ENCODE measurements around the gene SYT15.
"Not testable (repeated sequence)": the region's sequence is repeated elsewhere in the genome, so short reads cannot be mapped to it uniquely, and the experiment has no call there.

SYT15 gene

GRCh38 chr10:46578474-46579178, at the start of gene SYT15:
Gene SYT15 (plus strand): TSS chr10:46579128. CDS start chr10:46579169, 41 bp downstream.
- not testable (repeated sequence) for H3K27me3 Mint-ChIP-seq (ENCODE audit: low read depth, poor library complexity)

GRCh38 chr10:46529742-46530141, 49.2 kb upstream of the SYT15 start:
- H3K4me3 Mint-ChIP-seq; H3K27me3 Mint-ChIP-seq (ENCODE audit: low read depth, poor library complexity); DNase-seq; H3K27ac Mint-ChIP-seq; H3K9me3 Mint-ChIP-seq; H3K4me1 Mint-ChIP-seq; H3K36me3 Mint-ChIP-seq (ENCODE audit: low read depth): not testable (repeated sequence)

More at GRCh38 chr10:46578474-46579178, at the start of gene SYT15:
- not testable (repeated sequence) for H3K9me3 Mint-ChIP-seq; H3K4me1 Mint-ChIP-seq; H3K4me3 Mint-ChIP-seq; H3K27ac Mint-ChIP-seq; H3K36me3 Mint-ChIP-seq (ENCODE audit: low read depth); DNase-seq

- DNase-seq, result no peak
- no peaks in the 10 kb centered on the region for H3K4me1 Mint-ChIP-seq
- H3K27ac Mint-ChIP-seq, result peak overlapping the region; percentile 20
- no peaks in the 10 kb centered on the region for H3K9me3 Mint-ChIP-seq
- TF ChIP-seq CTCF (IDR thresholded peaks at IDR 0.05), result no peak
- H3K27me3 Mint-ChIP-seq (ENCODE audit: low read depth, poor library complexity), result no peaks in the 10 kb centered on the region
- no peak overlapping the region for H3K4me3 Mint-ChIP-seq
- no peaks in the 10 kb centered on the region for H3K36me3 Mint-ChIP-seq (ENCODE audit: low read depth)
These were observed 48.4 kb upstream of the SYT15 start for GRCh38 chr10:46530249-46531186.

GRCh38 chr10:46532256-46532655, 46.7 kb upstream of the SYT15 start:
- not testable (repeated sequence) for H3K4me3 Mint-ChIP-seq; H3K27ac Mint-ChIP-seq; H3K27me3 Mint-ChIP-seq (ENCODE audit: low read depth, poor library complexity); H3K4me1 Mint-ChIP-seq; DNase-seq; H3K36me3 Mint-ChIP-seq (ENCODE audit: low read depth); H3K9me3 Mint-ChIP-seq

- no peak for DNase-seq
- no peak for TF ChIP-seq CTCF (IDR thresholded peaks at IDR 0.05)
- no peak overlapping the region for H3K27ac Mint-ChIP-seq
These were observed 44.0 kb upstream of the SYT15 start for GRCh38 chr10:46534828-46535524.

GRCh38 chr10:46536171-46536570, 42.8 kb upstream of the SYT15 start:
- Mint-ChIP-seq H3K36me3 (ENCODE audit: low read depth) (no peaks in the 10 kb centered on the region), H3K4me3 (no peak overlapping the region), H3K27me3 (ENCODE audit: low read depth, poor library complexity) (peaks cover 27% of the 10 kb centered on the region), H3K4me1 (no peaks in the 10 kb centered on the region), H3K9me3 (no peaks in the 10 kb centered on the region), H3K27ac (no peak overlapping the region)
- no peak for DNase-seq
- no peak for TF ChIP-seq CTCF (IDR thresholded peaks at IDR 0.05)

More at GRCh38 chr10:46534828-46535524, 44.0 kb upstream of the SYT15 start:
- H3K4me1 Mint-ChIP-seq, result no peaks in the 10 kb centered on the region
- peaks cover 23% of the 10 kb centered on the region for H3K27me3 Mint-ChIP-seq (ENCODE audit: low read depth, poor library complexity)
- no peaks in the 10 kb centered on the region for H3K9me3 Mint-ChIP-seq
- H3K36me3 Mint-ChIP-seq (ENCODE audit: low read depth), result no peaks in the 10 kb centered on the region
- H3K4me3 Mint-ChIP-seq, result no peak overlapping the region

- TF ChIP-seq CTCF (IDR thresholded peaks at IDR 0.05), result no peak
- Mint-ChIP-seq H3K4me1 (peaks cover 1% of the 10 kb centered on the region), H3K4me3 (no peak overlapping the region), H3K27ac (no peak overlapping the region), H3K9me3 (no peaks in the 10 kb centered on the region), H3K36me3 (ENCODE audit: low read depth) (no peaks in the 10 kb centered on the region), H3K27me3 (ENCODE audit: low read depth, poor library complexity) (peaks cover 27% of the 10 kb centered on the region)
- DNase-seq, result no peak
These were observed 42.1 kb upstream of the SYT15 start for GRCh38 chr10:46536781-46537180.

All from nephron progenitor cell (in vitro differentiated cells).